ENCODE measurements around the gene TMEM132D. TPM values are rescaled to one million over a fixed set of nuclear protein-coding genes. Genes with fewer than 3 reads are reported as not detected.
A peak's percentile ranks its signal among the peaks of the same experiment; 100 is the strongest.
"Not testable (repeated sequence)": the region's sequence is repeated elsewhere in the genome, so short reads cannot be mapped to it uniquely, and the experiment has no call there.

TMEM132D gene
- total RNA-seq, 2 donors from 2014 or later = under 0.01 to 0.26 TPM

GRCh38 chr12:129556082-129556481, 347.7 kb downstream of the TMEM132D start:
- Histone ChIP-seq H3K4me3 (no peak overlapping the region), H3K27me3 (no peaks in the 10 kb centered on the region), H3K9me3 (no peaks in the 10 kb centered on the region), H3K4me1 (peaks cover 8% of the 10 kb centered on the region), H3K27ac (no peak overlapping the region), H3K36me3 (replicated peaks in 1 of 2; ENCODE audit: insufficient read depth in 1 of 2, low read depth in 2 of 2) (no peaks in the 10 kb centered on the region)
- no peak for ATAC-seq
- intact Hi-C loops (cut with DNase I) = no loop called here
- WGBS, 2 donors = 41 to 55% methylated on average over 9 of the region's 9 CpGs
- TF ChIP-seq CTCF (IDR thresholded peaks at IDR 0.05) (no peak), POLR2A (IDR thresholded peaks at IDR 0.05) (no peak)
- DNase-seq = no peak

- Histone ChIP-seq H3K27me3 (no peaks in the 10 kb centered on the region), H3K4me3 (no peak overlapping the region), H3K27ac (no peak overlapping the region), H3K4me1 (peaks cover 18% of the 10 kb centered on the region), H3K36me3 (replicated peaks in 1 of 2; ENCODE audit: insufficient read depth in 1 of 2, low read depth in 2 of 2) (no peaks in the 10 kb centered on the region), H3K9me3 (no peaks in the 10 kb centered on the region)
- WGBS, 2 donors = 83 to 84% methylated on average over 18 to 19 of the region's 19 CpGs
- DNase-seq (no peak), ATAC-seq (no peak)
- TF ChIP-seq CTCF (IDR thresholded peaks at IDR 0.05) (no peak), POLR2A (IDR thresholded peaks at IDR 0.05) (no peak)
- intact Hi-C loops (cut with DNase I) = no loop called here
These were observed 350.7 kb downstream of the TMEM132D start for GRCh38 chr12:129552996-129553750.

GRCh38 chr12:129551441-129551840, 352.4 kb downstream of the TMEM132D start:
- intact Hi-C loops (cut with DNase I) = no loop called here
- ATAC-seq (no peak), DNase-seq (peak in 3 of 4 donors; percentile 17 to 53 (median 21))
- Histone ChIP-seq H3K27me3 (no peaks in the 10 kb centered on the region), H3K4me1 (peaks cover 18% of the 10 kb centered on the region), H3K9me3 (no peaks in the 10 kb centered on the region), H3K27ac (no peak overlapping the region), H3K36me3 (replicated peaks in 1 of 2; ENCODE audit: insufficient read depth in 1 of 2, low read depth in 2 of 2) (no peaks in the 10 kb centered on the region), H3K4me3 (no peak overlapping the region)
- no peak for TF ChIP-seq CTCF (IDR thresholded peaks at IDR 0.05)
- TF ChIP-seq POLR2A (IDR thresholded peaks at IDR 0.05) = no peak
- 13 to 22% methylated on average over 3 of the region's 3 CpGs for WGBS, 2 donors

GRCh38 chr12:129550353-129550752, 353.5 kb downstream of the TMEM132D start:
- H3K36me3 ChIP-seq (replicated peaks in 1 of 2; ENCODE audit: insufficient read depth in 1 of 2, low read depth in 2 of 2) = no peaks in the 10 kb centered on the region
- ATAC-seq (peak; percentile 88), DNase-seq (peak; percentile 37 to 67 (median 64))
- 13 to 14% methylated on average over 3 of the region's 3 CpGs for WGBS, 2 donors
- no peak overlapping the region for H3K4me3 ChIP-seq
- intact Hi-C loops (cut with DNase I) = no loop called here
- H3K4me1 ChIP-seq = peaks cover 18% of the 10 kb centered on the region
- peak overlapping the region in 1 of 4 donors; percentile 27 for H3K27ac ChIP-seq
- H3K9me3 ChIP-seq = no peaks in the 10 kb centered on the region
- no peak for TF ChIP-seq POLR2A (IDR thresholded peaks at IDR 0.05)
- TF ChIP-seq CTCF (IDR thresholded peaks at IDR 0.05) = no peak
- H3K27me3 ChIP-seq = no peaks in the 10 kb centered on the region

GRCh38 chr12:129549656-129550055, 354.2 kb downstream of the TMEM132D start:
- ATAC-seq (peak; percentile 37), DNase-seq (peak in 1 of 4 donors; percentile 6)
- no peaks in the 10 kb centered on the region for H3K27me3 ChIP-seq
- H3K4me3 ChIP-seq = no peak overlapping the region
- TF ChIP-seq POLR2A (IDR thresholded peaks at IDR 0.05) (no peak), CTCF (IDR thresholded peaks at IDR 0.05) (no peak)
- H3K9me3 ChIP-seq = no peaks in the 10 kb centered on the region
- no peaks in the 10 kb centered on the region for H3K36me3 ChIP-seq (replicated peaks in 1 of 2; ENCODE audit: insufficient read depth in 1 of 2, low read depth in 2 of 2)
- 50 to 52% methylated on average over 5 of the region's 5 CpGs for WGBS, 2 donors
- peak overlapping the region in 2 of 4 donors; percentile 3 to 27 for H3K27ac ChIP-seq
- intact Hi-C loops (cut with DNase I) = no loop called here
- peaks cover 18% of the 10 kb centered on the region for H3K4me1 ChIP-seq

GRCh38 chr12:129549020-129549419, 354.8 kb downstream of the TMEM132D start:
- H3K27me3 ChIP-seq; ATAC-seq; intact Hi-C loops (cut with DNase I); H3K9me3 ChIP-seq; H3K4me3 ChIP-seq; DNase-seq; H3K36me3 ChIP-seq (replicated peaks in 1 of 2; ENCODE audit: insufficient read depth in 1 of 2, low read depth in 2 of 2): not testable (repeated sequence)
- Histone ChIP-seq H3K27ac (peak overlapping the region in 1 of 4 donors; percentile 27), H3K4me1 (peaks cover 18% of the 10 kb centered on the region)
- WGBS, 2 donors = 48 to 74% methylated on average over 2 of the region's 2 CpGs

Measured in body of pancreas (tissue), 4 donors.